HPDE6-E6E7 (cell line): ENCODE measurements around the gene GDF10.

Experiments
- DNase-seq: peaks from one replicate; pipeline ENCODE4 v3.0.0; 2011; ENCODE audit warnings: missing footprints; ENCODE audit errors: extremely low spot score

GDF10 gene

DNA sequence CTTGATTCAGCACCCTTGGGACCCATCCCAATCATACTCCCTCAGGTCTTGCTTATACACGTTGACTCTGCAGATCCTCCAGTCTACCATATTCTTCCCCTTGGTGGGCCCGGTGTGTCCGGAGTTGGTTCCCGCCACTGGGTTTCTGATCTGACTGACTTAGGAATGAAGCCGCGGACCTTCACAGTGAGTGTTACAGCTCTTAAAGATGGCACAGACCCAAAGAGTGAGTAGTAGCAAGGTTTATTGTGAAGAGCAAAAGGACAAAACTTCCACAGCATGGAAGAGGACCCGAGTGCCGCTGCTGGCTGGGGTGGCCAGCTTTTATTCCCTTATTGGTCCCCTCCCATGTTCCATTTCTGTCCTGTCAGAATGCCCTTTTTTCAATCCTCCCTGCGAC lies 5.9 kb upstream of the GDF10 start:
- no peak for DNase-seq

DNA sequence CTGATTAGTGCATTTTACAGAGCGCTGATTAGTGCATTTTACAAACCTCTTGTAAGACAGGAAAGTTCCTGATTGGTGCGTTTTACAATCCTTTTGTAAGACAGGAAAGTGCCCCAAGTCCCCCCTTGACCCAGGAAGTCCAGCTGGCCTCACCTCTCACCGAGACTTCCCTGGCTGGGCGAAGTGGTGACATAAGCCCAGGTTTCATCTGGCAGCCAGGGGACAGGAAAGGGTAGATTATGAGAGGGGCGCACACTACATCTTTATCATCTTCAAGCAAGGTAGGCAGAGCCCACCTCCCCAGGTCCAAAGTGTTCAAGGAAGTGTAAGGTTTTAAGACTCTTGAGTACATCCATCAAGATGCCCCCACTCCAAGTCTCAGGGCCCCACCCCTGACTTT lies 5.5 kb upstream of the GDF10 start:
- DNase-seq = no peak

DNA sequence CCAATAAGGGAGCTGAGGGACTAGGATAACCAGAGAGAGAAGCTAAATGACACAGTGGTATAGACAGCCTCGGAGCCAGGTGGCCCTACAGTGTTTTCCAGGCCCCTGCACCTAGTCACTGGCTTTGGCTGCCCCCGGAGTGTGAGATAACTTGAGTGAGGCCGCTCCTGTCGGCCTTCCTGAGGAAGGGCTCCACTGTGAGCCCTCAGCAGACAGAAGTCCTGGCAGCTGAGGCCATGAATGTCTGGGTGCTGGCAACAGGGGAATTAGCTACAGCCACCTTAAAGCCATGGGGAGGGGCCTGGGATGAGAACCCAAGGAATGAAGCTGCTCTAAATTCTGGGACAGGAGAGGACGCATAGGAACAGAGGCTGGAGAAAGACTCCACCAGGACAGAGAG lies 4.6 kb upstream of the GDF10 start:
- DNase-seq = no peak

DNA sequence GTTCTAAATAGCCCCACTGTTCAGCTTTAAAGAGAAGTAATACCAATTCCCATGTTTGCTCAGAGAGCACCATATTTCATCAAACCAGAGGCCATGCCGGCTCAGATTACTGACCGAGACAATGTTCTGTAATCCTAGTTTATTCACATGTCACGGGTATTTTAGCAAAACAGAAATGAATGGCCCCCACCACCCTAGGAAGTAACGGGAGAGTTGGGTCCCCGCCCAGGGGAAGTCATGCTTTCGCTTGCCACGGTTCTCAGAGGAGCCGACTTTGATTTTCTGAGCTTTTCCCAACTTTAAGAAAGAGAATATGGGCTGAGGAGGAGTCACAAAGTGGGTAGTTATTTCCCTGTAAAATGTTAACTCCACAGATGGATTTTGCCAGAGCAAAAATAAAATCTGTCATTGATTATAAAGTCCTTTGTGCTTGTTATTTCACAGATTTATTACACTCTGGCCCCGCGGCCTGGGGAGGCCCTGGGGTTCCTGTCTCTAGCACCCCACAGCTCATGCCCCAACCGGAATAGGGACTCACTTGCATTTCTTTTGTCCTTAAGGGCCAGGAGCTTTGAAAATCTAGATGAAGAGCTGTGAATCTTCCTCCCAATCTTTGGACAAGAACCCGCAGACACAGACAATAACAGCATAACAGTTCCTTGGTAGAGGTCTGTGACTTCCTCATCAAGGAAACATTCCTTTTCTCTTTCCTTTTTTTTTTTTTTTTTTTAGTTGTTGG lies 3.7 kb upstream of the GDF10 start:
- DNase-seq = no peak

DNA sequence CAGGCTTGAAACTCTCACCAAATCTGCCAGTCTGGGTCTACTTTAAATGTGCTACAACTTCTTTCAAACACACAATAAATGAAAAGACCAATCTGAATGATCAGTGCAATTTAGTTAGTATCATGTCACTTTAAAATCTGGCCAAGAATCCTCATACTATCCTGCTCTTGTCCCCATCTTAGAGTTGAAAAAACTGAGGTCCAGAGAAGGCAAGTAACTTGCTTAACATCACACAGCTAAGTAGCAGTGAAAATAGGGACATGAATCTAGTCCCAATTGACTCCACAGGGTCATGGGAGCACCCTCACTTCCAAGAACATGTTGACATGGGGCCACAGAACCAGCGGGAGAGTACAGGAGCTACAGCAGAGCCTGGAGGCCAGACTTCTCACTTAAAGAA lies 3.1 kb upstream of the GDF10 start:
- no peak for DNase-seq

DNA sequence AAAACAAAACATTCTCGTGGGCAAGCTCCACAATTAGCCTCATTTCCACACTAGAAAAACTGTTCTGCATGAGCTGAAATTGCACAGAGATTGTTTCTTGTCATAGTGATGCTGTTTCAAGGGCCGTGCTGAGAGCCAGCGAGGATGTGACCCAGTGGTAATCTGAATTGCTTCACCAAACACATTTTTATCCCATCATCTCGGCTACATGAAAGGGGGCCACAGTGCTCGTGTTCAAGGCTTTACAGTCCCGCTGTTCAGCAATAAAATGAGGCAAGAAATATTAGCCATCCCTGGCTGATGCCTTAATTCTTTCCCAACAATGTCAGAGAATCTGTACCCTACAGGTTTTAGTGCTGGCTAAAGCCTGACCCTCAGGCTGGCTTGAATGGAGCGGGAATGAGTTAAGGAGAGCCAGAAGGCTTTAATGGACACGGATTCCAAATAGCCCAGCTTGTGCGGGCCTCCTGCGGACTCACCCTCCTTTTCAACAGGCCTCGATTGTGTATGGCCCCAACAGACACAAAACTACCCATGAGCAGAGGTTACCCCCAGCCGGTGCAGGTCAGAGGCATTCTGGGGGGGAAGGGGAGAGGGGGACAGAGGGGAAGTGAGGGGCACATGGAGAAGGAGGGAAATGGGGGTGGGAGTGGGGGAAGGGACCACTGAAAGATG lies 2.0 kb upstream of the GDF10 start:
- DNase-seq = no peak

DNA sequence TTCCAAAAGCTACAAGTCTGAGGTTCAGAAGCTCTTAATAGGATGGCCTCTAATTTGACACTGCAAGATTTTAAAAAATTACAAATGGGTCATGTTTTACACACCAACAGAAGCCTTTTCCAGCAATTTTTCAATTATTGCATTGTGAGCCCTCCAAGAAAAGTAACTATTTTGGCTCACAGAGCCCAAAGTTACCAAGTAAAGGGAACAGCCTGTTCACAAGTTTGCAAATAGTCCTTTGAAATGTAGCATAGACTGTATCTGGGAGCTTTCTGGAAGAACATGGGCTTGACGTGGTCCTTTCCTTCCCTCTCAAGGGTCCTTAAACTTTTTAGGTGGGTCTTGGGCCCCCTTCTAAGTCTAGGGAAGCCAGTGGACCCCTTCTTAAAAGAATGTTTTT lies 1.3 kb upstream of the GDF10 start:
- no peak for DNase-seq

DNA sequence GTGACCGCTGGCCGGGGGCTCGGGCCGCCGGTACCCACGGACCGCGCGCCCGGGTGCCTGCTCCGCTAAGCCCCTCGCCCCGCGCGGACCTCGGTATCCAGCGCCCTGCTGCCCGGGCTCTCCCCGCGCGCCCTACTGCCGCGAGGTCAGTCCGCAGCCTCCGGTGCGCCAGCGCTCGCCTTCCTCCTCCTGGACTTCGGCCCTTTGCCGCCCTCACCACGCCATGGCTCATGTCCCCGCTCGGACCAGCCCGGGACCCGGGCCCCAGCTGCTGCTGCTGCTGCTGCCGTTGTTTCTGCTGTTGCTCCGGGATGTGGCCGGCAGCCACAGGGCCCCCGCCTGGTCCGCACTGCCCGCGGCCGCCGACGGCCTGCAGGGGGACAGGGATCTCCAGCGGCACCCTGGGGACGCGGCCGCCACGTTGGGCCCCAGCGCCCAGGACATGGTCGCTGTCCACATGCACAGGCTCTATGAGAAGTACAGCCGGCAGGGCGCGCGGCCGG lies 483 bp downstream of the GDF10 start:
- no peak for DNase-seq

DNA sequence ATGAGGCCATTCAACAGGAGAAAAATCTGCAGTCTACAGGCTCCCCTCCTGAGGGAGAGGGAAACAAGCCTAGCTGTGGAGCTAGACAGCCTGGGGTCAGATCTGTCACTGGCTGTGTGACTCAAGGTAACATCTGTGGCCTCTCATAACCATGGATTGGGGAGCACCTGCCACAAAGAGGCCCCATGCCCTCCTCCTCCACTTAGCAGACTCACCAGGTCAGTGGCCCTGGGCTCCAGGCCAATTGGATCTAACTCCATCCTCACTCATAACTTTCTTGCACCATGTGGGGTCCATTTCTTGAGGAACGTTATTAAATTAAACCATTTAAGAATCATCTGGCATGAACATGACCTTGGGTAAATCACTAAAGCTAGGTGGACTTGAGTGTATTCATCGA lies 1.8 kb downstream of the GDF10 start:
- no peak for DNase-seq

DNA sequence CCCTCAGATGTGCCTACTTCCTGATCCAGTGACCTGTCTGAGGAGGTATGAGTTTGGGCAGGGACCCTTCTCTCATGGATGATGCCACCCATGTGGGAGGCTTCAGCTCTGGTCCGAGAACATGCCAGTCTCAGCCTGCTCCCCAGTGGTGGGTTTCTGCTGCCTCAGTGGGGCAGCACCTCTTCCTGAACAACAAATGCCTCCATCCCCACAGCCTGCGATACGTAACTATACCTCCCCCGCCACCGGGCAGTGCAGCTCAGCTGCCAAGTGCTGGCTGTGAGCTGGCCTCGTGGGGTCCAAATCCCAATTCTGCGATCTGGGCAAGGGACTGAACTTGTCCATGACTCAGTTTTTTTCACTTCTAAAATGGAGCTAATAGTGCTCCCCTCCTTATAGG lies 3.1 kb downstream of the GDF10 start:
- DNase-seq = no peak

DNA sequence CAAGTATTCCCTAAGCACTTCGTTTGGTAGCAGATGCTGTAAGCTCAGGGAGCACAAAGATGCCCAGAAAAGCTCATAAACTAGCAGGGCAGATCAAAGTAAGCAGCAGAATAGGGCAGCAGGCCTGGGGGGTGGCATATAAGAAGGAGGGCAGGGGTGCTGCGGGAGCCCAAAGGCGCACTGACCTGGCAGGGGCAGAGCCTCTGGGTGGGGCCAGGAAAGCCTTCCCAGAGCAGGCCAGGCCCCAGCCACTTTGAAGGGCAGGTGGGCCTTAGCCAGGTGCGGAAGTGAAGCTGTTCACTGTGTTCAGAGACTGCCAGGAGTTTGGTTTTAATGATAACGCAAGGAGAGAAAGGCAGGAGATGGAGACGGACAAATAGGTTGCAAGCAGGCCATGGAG lies 3.9 kb downstream of the GDF10 start:
- DNase-seq = no peak

DNA sequence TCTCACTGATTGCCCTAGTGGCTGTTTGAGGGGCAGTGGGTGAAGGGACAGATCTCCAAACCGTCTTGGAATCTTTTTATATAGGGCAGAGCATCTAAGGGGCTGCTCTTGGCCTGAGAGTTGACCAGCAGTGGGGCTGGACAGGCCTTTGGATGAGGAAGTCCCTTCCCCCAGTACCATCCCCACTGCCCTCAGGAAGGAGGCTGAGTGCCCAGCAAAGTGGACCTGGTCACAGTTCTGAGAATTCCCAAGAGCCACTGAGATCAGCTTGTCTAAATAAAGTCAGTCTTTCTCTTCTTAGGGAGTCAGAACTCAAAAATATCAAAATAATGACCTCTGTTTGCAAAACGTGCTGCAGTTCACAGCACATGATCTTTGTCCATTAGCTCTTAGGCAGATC lies 5.6 kb downstream of the GDF10 start:
- no peak for DNase-seq

DNA sequence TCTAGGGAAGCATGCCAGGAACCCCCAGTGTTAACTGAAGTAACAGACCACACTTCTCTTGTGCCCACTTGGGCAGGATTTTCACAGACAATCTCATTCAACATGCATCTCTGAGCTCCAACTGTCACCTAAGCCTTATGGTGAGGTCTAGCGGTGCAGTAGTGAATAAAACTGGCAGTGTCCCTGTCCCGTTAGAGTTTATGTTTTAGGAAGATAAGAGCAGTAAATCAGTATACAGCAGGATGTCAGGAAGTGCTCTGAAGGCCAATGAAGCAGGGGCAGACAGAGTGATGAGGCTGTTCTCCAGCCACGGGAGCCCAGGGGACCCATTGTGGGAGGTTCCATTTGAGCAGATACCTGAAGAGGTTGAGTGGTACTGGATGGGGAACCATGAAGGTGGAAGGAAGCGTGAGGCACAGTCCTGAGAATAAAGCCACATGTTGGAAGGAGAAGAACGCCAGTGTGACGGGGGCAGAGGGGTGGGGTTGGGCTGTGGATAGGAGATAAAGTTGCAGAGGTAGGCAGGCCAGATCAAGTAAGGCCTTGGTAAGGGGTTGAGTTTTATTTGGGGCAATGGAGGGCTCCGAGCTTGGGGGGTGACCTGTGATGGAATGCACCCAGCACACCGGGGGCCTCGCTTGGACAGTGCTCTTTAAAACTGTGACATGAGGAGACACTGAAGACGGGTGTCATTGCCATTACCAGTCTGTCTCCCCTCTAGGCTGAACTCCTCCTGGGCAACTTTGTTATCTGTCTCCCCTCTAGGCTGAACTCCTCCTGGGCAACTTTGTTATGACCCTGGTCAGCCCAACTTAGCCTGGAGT lies 6.6 kb downstream of the GDF10 start:
- DNase-seq = no peak

DNA sequence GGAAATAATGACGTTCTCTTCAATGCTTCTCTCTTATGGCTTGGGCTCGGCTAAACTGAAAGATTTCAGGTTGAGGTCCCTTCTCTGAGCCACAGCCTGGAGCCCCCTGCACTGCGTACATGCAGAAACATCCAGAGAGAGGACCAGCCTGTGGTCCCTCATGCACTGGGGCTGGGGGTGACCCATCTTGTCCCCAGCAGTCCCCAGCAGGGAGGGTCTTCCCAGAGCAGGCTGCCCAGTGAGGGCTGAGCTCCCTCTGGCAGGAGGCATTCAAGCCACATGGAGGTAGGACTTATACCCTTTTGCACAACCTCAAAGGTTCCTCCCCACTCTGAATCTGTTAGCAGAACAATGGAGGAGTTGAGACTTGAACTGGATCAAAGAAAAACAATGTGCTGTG lies 7.4 kb downstream of the GDF10 start:
- no peak for DNase-seq

DNA sequence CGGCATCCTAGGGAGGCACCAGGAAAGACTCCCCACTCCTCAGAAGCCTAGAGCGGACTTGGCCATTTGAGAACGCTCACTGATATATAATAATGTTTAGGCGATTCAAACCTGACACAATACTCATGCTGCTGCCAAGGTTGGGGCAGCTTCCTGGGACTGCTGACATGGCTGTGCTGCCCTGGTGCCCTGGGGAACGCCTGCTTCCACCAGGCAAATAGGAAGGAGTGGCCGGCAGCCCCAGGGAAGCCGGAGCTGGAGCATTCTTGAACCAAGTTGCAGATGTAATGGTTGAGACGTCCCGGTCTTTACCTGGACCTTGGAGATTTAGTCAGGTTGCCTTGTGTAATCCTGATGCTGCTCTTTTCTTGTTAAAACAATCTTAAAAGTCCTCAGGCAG lies 8.8 kb downstream of the GDF10 start:
- no peak for DNase-seq

DNA sequence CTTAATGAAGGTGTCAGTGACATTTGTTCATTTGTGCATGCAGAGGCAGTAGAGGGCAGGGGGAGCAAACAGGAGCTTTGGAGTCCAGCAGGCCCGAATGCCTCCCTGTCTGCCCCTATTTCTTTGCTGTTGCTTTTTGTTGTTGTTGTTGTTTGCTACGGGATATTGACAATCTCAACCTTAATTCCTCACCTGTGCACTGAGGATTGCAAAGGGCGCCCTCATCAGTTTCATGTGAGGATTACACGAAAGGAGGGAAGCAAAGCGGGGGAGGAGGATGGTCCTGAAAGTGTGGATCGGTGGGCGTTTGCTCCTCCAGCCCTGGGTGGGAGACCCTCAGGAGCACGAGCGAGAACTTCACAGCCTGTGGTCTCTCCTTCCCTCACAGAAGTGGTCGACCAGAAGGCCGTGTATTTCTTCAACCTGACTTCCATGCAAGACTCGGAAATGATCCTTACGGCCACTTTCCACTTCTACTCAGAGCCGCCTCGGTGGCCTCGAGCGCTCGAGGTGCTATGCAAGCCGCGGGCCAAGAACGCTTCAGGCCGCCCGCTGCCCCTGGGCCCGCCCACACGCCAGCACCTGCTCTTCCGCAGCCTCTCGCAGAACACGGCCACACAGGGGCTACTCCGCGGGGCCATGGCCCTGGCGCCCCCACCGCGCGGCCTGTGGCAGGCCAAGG lies 9.6 kb downstream of the GDF10 start:
- DNase-seq = no peak

DNA sequence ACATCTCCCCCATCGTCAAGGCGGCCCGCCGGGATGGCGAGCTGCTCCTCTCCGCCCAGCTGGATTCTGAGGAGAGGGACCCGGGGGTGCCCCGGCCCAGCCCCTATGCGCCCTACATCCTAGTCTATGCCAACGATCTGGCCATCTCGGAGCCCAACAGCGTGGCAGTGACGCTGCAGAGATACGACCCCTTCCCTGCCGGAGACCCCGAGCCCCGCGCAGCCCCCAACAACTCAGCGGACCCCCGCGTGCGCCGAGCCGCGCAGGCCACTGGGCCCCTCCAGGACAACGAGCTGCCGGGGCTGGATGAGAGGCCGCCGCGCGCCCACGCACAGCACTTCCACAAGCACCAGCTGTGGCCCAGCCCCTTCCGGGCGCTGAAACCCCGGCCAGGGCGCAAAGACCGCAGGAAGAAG lies 10.1 kb downstream of the GDF10 start:
- no peak for DNase-seq

DNA sequence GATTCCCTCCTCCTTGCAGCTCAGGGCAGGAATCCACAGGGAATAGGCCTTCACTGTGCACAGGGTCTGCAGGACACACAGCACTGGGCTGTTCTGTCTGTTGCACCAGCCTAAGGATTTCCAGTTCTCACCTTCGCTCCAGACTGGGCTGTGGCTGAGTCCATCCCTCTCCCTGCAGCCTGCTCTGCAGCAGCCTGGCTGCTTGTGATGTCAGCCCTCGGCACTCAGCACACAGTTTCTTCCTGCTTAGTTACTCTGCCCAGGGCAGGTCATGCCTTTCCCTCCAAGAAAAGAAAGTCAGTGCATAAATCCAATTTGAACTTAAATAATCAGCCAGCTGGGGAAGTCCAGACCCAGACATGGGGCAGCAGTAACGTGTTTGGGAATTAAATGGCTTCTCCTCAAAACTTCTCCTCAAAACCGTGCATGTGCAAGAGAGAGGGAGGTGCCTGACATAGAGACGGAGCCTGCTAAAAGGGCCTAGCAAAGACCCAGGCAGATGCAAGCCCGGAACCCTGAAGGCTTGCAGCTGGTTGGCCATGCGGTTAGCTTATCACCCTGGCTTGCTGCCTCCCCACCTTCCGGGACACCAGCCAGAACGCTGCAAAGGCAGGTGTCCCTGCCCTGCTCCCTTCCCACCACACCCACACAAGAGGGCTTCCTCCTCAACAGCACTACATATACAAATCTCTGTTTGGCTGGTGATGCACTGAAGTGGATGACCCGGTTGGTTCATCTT lies 11.4 kb downstream of the GDF10 start:
- peak; percentile 19 for DNase-seq

DNA sequence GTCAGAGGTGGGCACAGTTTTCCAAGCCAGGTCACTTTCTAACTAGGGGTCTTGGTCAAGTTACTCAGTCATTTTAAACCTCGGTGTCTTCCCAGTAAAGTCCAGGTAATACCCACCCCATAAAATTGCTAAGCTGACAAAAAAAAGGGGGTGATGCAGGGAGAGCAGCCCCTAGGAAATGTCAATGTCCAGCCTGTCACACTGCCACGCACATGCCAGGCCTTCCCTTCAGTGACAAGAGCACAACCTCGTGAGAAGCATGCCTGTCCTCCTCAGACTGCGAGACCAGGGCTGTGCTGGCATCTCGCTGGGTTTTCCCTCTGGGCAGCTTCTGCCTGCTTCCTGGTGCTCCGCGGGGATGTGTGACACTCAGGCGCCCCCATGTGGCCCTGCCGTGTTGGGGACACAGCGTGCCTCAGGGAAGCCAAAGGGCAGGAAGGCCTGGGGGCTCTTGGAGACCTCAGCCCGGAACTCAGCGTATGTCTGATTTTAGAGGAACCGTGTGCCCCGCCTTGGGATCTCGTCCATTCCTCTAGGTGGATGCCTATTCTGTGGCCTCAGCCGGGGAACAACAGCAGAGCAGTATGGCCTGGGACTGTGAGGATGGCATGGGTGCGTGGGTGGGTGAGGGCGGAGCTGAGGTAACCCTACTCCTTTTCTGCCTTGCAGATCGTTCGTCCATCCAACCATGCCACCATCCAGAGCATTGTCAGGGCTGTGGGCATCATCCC lies 12.1 kb downstream of the GDF10 start:
- peak; percentile 82 for DNase-seq

DNA sequence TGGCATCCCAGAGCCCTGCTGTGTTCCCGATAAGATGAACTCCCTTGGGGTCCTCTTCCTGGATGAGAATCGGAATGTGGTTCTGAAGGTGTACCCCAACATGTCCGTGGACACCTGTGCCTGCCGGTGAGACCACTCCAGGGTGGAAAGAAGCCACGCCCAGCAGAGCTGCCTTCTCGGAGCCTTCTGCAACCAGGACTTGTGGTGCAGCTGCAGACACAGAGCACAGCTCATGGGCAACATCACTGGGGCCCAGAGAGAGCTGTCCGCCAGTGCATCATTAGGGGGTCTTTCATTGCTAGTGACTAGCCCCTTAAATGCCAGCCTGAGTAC lies 12.6 kb downstream of the GDF10 start:
- DNase-seq = no peak
